Stimulated activated CD4-positive, alpha-beta T cell treated with anti-CD3 and anti-CD28 coated beads, Interleukin-1b, Interleukin-23, amount 100 ng/mL, for 4 hours (primary cell): Measurements from ENCODE around the gene IFNGR2.
A peak's percentile ranks its signal among the peaks of the same experiment; 100 is the strongest.
"Not testable (repeated sequence)": the region's sequence is repeated elsewhere in the genome, so short reads cannot be mapped to it uniquely, and the experiment has no call there.

Source experiments
- DNase-seq, 2 donors: peaks; one replicate each; pipeline ENCODE4 v3.0.0-alpha.2; 2020; ENCODE audit warnings: low read depth in 2 of 2

The IFNGR2 gene

DNA sequence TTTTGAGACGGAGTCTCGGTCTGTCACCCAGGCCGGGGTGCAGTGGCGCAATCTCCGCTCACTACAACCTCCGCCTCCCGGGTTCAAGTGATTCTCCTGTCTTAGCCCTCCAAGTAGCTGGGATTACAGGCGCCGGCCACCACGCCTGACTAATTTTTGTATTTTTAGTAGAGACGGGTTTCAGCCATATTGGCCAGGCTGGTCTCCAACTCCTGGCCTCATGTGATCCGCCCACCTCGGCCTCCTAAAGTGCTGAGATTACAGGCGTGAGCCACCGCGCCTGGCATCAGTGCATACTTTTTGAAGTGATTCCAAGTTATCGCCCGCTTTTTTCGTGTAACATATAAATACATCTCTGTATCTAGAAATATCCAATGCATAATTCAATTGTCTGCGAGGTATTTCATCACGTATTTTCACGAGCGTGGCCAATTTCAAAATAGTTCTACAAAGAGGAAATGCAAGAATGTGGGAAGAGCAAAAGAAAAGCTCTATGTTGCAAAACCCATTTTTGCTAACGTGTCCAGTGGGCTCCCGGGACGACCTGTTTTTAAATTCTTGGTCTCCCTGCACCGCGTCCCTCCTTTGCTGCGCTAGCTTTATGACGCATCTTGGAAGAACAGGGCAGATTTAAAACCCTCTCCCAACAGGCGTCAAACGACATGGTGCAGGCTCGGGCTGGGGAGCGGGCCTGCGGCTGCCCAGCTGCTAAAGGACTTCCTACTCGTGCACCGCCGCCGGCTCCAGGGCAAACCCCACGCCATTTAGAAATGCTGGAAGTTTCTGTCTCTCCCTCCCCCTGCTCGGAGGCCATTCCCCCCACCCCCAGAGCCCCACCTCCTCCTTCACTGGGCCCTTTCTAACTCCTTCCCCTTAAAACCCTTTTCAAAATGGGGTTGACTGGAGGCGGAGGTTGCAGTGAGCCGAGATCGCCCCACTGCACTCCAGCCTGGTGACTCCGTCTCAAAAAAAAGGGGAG lies 923 bp upstream of the IFNGR2 start:
- DNase-seq: no peak

DNA sequence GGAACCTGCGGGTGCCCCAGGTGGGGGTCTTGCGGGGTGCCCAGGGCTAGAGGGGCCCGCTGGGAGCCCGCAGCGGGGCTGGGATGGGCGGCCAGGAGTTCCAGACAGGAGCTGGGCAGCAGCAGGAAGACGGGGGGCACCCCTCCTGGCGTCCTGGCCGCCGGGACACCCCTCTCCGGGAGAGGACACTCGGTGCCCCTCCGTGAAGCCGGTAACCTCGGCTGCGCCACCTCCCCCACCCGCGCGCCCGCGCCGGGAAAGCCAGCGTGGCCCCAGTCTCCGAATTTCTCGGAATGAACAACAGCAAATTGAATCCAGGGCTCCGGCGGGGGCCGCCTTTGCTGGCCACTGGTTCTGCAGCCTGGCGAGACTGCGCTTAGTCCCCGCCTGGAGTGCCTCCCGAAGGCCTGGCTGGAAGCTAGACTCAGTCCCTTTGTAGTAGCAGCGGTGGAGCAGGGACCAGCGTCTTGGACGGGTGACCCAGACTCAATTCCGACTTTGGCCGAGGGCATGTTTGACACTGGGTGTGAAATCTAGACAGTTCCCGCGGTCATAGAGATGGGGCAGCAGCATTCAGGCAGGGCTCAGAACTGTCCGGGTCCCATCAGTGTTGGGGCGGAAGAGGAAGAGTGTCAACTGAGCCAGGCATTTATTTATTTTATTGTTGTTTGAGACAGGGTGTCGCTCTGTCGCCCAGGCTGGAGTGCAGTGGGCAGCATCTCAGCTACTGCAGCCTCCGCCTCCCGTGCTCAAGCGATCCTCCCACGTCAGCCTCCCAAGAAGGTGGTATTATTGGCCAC lies 773 bp downstream of the IFNGR2 start:
- peak in 1 of 2 donors; percentile 28 for DNase-seq

DNA sequence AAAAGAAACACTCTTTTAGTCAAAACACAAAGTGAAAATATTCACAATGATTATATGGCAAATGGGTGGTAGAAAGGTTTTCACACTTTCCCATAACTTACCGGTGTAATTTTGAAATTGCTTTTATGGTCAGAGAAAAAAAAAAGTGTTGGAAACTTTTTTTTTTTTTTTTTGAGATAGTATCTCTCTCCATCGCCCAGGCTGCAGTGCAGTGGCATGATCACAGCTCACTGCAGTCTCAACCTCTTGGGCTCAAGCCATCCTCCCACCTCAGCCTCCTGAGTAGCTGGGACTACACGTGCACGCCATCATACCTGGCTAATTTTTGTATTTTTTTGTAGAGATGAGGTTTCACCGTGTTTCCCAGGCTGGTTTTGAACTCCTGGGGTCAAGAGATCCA lies 3.3 kb downstream of the IFNGR2 start:
- no peak for DNase-seq

DNA sequence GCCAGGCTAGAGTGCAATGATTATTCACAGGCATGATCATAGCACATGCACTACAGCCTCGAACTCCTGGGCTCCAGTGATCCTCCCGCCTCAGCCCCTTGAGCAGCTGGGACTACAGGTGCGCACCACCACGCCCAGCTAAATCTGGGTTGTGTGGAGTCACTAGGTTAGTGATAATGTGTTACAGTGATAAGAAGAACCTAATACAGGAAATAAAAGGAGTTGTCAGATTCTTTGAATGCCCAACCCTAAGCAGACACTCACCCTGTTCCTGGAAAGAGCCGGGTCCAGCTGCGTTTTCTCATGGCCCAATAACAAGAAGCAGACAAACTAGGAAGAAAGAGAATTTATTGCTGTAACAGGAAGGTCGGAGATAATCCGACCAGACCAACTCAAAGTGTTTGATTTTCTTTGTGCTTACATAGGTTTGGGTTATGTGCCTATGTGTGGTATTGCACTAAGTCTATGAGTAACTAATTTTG lies 8.8 kb downstream of the IFNGR2 start:
- no peak for DNase-seq

DNA sequence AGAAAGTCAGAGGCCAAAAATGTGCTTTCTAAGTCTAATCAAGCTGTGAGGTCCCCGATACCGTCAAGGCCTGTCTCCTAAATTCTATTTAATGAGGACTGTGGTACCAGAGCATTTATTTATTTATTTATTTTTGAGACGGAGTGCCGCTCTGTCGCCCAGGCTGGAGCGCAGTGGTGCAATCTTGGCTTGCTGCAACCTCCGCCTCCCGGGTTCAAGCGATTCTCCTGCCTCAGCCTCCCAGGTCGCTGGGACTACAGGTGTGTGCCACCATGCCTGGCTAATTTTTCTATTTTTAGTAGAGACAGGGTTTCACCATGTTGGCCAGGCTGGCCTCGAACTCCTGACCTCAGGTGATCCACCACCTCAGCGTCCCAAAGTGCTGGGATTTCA lies 9.2 kb downstream of the IFNGR2 start:
- DNase-seq: not testable (repeated sequence)

DNA sequence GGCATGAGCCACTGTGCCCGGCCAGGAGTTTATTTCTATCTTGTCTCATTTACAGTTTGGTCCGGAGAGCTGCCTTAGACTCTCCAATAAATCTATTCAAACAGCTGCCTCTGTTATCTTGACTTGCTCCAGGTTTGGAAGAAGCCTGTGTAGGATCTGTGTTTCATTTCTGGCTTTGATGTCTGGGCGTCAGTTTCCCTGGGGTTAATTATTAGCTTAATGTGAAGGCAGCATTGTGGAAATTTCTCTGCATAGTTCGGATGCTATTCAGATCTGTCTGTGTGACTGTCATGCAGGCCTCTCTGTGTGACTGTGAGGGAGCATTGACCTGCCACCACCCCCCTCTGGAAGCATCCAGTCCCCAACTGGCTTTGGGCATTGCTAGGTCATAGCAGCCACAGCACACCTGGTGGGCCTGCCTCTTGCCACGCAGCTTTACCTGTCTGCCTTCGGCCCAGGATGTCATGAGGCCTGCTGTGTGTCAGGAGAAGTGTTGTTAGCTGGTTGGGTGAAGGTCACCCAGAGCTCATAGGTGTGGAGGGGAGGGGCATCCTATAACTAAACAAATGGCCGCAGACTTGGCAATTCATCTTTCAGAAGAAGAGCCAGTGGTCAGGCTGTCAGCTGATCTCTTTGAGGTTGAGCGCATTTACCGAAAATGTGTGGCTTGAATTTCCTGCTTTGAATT lies 9.8 kb downstream of the IFNGR2 start:
- no peak for DNase-seq

DNA sequence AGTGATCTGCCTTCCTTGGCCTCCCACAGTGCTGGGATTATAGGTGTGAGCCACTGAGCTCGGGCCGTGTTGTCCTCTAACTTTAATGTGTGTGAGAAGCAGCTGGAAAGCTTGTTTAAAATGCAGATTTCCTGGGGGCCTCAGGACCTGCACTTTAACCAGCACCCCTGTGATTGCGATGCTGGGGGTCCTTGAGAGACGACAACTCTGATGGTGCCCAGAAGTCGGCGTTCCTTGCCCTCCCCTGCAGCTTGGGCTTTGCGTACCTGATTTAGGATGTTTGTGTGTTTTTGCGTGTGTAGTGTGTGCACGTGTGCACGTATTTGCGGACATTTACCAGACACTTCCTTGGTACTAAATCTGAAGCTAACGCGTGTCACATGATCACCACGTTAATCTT lies 10.9 kb downstream of the IFNGR2 start:
- no peak for DNase-seq

DNA sequence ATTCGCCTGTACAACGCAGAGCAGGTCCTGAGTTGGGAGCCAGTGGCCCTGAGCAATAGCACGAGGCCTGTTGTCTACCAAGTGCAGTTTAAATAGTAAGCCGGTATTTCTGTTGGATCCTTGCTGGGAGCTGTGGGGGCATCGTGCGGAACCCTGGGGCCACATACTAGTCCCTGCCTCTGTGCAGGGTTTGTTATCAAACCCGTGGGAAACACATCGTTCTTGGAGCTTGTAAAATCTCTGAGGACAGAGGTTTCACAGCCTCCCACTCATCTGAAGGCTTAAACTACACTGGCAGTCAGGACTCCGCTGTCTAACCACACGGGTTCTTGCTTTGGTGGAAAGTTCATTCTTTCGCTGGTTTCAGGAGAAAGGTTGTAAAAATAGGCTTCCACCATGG lies 11.7 kb downstream of the IFNGR2 start:
- DNase-seq: no peak

DNA sequence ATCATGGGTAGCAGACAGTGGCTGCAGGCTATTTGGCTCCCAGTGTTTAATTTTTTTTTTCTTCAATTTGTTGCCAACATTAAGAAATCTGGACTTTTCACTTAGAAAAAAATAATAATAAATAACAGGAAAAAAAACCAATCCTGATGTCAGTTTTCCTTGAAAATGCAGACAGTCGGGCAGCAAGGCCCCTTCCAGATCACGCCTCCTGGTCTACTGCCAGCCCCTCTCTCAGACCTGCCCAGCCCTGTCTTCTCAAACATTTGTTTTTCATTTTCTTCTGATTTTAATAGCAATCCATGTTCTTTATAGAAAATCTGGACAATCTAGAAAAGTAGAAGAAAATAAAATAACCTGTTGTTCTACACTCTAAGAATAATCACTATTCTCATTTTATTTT lies 15.5 kb downstream of the IFNGR2 start:
- DNase-seq: no peak

DNA sequence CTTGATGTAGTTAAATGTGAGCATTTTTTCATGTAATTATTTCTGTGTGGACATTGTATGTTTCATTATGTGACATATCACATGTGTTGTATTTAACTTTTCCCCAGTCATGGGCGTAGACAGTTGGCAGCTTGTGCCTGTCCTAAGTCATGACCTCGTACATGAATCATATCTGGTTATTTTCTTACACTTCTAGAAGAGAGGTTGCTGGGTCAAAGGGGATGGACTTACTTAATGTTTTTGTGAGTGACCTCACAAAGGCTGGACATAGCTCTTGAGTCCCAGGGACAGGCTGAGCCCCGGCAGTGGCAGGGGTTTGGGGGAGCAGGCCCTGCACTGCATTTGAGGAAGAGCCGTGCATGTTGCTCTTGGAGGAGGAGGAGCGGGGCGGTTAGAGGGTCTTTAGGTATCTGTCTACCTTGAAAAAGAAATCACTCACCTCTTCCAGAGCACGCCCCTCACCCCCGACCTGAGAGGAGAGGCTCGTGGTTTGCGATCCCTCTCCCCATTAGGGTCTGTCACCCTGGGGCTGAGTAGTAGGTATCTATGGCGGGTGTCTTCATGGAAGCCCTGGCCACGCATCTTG lies 16.4 kb downstream of the IFNGR2 start:
- no peak for DNase-seq

DNA sequence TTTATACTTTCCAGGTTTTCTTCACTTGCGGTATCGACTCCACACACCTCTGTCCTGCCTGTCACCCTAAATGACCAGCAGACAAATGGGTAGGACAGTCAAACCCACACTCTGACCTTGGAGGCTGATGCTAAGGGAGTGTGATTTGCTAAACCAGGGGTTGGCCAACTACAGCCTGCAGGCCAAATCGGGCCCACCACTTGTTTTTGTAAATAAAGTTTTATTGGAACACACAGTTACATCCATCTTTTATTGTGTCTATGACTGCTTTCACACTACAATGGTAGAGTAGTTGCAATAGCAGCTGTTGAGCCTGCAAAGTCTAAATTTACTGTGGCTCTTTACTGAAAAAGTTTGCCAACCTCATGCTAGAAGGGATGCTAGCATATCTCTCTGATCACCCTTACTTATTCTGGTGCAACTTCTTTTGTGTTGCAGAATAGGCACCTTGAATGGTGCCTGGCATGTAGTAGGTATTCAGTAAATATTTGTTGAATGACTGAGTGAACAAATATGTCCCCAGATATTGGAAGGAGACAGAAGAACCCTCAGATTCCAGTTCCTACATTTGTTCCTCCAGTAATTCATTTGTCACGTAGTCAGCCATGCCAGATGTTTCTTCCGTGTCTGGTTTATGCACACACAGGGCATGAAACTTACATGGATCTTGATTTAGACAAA lies 18.6 kb downstream of the IFNGR2 start:
- no peak for DNase-seq

DNA sequence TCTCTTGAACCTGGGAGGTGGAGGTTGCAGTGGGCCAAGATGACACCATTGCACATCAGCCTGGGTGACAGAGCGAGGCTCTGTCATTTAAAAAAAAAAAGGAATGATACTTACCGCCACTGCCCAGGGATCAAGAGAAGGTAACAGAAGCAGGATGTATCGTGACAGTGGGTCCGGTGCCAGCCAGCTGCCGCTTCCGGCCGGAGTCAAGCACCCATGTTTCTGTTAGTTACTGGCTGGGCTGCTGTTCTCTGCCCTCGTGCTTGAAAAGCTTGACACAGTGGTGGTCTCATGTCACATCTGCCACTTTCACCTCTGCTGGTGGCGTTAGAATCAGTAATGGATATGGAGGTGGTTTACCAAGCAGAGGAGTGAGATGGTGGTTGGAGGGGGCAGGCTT lies 21.0 kb downstream of the IFNGR2 start:
- no peak for DNase-seq

DNA sequence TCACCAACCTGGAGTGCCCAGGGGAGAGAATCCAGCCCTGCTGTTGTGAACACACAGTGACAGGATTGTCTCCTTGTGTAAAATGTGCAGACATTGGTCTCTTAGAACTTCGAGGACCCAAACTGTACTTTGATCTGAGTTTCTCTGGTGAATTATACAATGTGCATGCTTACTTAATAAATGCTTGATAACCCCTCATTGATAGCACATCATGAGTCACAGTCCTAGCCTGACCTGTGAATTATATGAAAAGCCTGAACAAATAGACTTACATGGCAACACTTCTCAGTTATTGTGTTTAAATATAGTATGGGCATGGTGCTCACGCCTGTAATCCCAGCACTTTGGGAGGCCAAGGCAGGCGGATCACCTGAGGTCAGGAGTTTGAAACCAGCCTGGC lies 22.6 kb downstream of the IFNGR2 start:
- no peak for DNase-seq

DNA sequence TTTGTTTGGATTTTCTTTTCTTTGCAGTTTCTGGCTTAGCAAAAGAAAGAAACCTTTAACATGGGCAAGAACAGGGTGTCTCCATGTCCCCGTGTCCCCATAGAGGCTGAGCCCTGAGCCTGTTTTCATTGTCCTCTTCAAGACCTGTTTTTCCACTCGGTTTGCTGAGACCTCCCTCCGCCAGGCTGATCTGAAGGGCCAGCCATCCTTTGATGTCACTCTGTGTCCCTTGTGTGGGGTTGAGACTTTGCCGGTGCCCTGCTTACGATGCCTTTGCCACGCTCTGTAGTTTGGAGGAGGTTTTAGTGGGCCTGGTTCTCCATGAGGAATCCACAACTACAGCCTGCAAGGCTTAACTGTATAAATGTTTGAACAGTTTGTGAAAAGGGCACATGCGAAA lies 23.8 kb downstream of the IFNGR2 start:
- no peak for DNase-seq

DNA sequence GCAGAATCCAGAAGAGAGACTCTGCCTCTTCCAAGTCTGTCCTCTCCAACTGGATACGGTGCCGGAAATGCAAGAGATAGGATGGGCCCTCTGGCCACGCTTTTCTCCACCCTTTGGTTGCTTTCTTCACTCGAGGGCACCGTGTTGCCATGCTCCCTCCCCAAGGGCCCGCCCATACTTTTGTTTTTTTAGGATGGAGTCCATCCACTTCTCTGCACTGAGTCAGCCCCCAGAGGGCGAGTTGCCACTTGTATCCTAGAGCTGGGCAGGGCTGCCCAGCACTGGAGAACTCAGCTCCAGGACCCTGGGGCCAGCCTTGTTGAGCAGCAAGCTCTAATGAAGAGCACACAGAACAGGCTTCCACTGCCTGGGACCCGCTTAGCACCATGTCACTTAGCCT lies 25.5 kb downstream of the IFNGR2 start:
- DNase-seq: no peak

DNA sequence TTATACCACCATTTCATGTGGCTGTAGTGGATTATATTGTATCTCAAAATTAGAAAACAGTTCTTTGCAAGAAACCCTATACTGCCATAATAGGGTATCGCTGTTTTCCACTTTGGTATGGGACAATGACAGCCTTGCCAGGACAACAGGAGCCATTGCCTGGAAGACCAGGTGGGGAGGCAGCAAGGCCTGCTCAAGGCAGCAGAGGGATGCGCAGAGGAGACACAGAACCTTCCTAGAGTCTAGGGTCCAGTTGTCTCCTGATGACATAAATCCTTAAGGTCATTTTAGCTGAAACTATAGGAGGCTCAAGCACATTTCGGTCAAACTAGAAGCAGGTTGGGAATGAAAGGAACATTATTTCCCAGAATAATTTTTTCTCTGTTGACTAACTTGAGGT lies 27.6 kb downstream of the IFNGR2 start:
- DNase-seq: no peak

DNA sequence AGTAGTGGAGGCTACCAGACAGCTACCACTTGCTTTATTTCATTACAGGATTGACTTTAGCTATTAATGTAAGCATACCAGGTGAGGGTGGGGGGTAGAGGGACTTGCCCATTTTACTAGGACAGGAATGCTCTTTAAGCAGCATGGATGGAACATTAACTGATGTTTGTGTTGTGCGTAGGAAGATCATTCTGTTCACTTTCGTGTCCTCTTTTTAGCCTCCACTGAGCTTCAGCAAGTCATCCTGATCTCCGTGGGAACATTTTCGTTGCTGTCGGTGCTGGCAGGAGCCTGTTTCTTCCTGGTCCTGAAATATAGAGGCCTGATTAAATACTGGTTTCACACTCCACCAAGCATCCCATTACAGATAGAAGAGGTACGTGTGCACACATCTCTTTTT lies 29.3 kb downstream of the IFNGR2 start:
- no peak for DNase-seq

DNA sequence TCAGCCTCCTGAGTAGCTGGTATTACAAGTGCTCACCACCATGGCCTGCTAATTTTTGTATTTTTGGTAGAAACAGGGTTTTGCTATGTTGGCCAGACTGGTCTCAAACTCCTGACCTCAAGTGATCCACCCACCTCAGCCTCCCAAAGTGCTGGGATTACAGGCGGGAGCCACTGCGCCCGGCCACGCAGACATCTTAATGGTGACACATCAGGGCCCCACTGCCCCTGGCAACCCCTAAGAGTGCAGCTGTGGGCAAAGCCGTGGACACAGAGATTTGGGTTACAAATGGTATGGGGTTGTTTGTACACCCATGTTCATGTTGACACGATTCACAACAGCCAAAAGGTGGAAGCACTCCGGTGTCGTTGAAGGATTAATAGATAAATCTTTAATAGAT lies 29.8 kb downstream of the IFNGR2 start:
- no peak for DNase-seq

DNA sequence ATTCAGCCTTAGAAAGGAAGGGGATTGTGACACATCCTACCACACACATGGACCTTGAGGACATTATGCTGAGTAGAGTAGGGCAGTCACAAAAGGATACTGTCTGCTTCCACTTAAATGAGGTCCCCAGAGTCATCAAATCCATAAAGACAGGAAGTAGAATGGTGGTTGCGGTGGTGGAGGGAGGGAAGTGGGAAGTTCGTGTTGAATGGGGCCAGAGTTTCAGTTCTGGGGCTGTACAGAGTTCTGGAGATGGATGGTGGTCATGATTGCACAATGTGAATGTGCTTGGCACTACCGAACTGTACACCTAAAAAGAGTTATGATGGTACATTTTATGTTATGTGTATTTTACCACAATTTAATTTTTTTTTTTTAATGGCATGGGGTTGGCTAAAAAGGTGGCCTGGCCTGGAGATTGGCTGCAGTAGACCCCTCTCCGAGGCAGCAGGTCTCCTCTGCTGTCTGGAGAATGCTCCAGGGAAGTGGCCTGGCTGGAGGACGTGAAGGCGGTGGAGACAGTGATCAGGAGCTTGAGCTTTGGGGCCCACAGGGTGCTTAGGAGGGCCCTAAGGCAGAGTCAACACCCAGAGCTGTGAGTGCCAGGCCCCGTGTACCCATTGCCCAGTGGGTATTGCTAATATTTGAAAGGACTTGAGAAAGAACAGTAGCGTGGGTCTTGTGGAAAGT lies 30.4 kb downstream of the IFNGR2 start:
- no peak for DNase-seq

DNA sequence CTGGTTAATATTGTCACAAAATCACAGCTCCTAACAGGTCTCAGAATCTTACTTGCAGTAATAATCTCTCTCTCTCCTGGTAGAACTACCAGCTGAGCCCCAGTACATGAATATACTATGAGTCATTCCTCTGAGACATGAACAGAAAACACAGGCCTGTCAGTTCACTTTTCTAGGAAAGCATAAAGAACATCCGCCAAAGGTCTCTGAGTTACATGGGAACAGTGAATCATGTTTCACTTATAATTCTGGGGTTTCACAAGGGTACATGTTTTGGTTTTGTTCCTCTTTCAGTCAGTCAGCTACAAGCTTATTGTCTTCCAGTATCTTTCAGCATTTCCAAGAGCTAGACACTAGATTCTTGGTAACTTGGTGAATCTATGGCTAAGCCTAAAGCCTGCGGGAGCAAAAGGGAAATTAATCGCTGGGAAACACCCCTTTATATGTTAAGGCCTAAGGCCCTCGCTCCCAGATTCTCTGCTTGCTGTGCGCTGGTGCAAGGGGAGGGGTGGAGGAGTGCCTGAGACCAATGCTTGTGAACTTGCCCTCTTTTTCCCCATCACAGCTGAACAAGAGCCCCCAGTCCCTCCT lies 31.7 kb downstream of the IFNGR2 start:
- DNase-seq: peak; percentile 14 to 25
